Ovary (tissue), 9 donors: ENCODE measurements around the gene MCTP2. TPM values are rescaled to one million over a fixed set of nuclear protein-coding genes. Genes with fewer than 3 reads are reported as not detected.
"Not testable (repeated sequence)": the region's sequence is repeated elsewhere in the genome, so short reads cannot be mapped to it uniquely, and the experiment has no call there.

Source experiments
- DNase-seq, 5 donors: peaks; one replicate each; pipeline ENCODE4 v3.0.0-alpha.2; 2019 to 2020
- H3K27ac ChIP-seq, 2 donors: fragments of 200-600 bp; one replicate each; pipeline versions ENCODE4 v1.5.1 to v1.8.0; 2019 to 2022
- H3K27me3 ChIP-seq: fragments of 200-600 bp; one replicate; pipeline ENCODE4 v1.8.0; 2022
- H3K36me3 ChIP-seq: fragments of 200-600 bp; sonication (generic); one replicate; pipeline ENCODE4 v1.5.1; 2019
- H3K4me1 ChIP-seq: one replicate; pipeline ENCODE4 v1.8.1; 2013; ENCODE audit warnings: mild to moderate bottlenecking, moderate library complexity; ENCODE audit not compliant: insufficient read depth
- H3K4me3 ChIP-seq: fragments of 200-600 bp; sonication (generic); one replicate; pipeline ENCODE4 v1.5.1; 2017
- H3K9me3 ChIP-seq, 2 donors: fragments of 200-600 bp in 1 of 2; sonication (generic) in 1 of 2; one replicate each; pipeline versions ENCODE4 v1.5.1 to v1.8.1; 2013 to 2019; ENCODE audit warnings: mild to moderate bottlenecking in 1 of 2, moderate library complexity in 1 of 2
- CTCF ChIP-seq, 3 donors: fragments of 450-650 bp in 2 of 3; fragments of 200-600 bp in 1 of 3; IDR thresholded peaks; one replicate each; pipeline versions ENCODE4 v1.5.1 to v1.8.0; 2016 to 2022; ENCODE audit warnings: antibody characterized with exemption in 3 of 3, mild to moderate bottlenecking in 1 of 3
- EP300 ChIP-seq: sonication (generic); formaldehyde crosslinking; IDR thresholded peaks from one replicate; pipeline ENCODE4 v1.6.1; 2017; ENCODE audit warnings: antibody characterized with exemption
- POLR2A ChIP-seq: fragments of 450-650 bp; IDR thresholded peaks from one replicate; pipeline ENCODE4 v1.6.1; 2017; ENCODE audit warnings: antibody characterized with exemption, mild to moderate bottlenecking, moderate library complexity
- WGBS, 3 donors: extraction: QIAGEN DNeasy Blood & Tissue Kit in 1 of 3; methylation state at CpG; one replicate each; pipeline versions ENCODE4 v1.1.5 to v1.1.7; 2013 to 2017; 5-methylcytosine and 5-hydroxymethylcytosine counted together
- intact Hi-C, 4 donors: fragments of 100-400 bp; cut with DNase I; formaldehyde crosslinking; loops; one replicate each; pipeline versions ENCODE4 v1.11.0 to v1.15.1; 2022 to 2023
- polyA plus RNA-seq, 2 donors: library from polyadenylated mRNA; stranded (reverse); fragments of 200-250 nt in 1 of 2; fragments of 350-450 nt in 1 of 2; fragmentation: Illumina TruSeq in 1 of 2; extraction: RNeasy Lipid Tissue Mini Kit (QIAGEN cat#74804) in 1 of 2; gene quantifications; one replicate each; pipeline ENCODE4 v1.2.3, GENCODE V29; 2013 to 2014
- total RNA-seq, 7 donors: library from RNA; depleted of rRNA in 2 of 7; stranded (reverse); fragments of >200 nt in 2 of 7; fragmentation: NEBNext Ultra II Directional in 3 of 7; extraction: Animal tissue kit (Norgen Biotek cat#: 25700) in 3 of 7; gene quantifications; one replicate each; pipeline versions ENCODE4 v1.1.0 to v1.2.4, GENCODE V29; 2016 to 2023
- donor health status: DM: no; HTN: no; CAD: no; lungs with moderate emphysema.
- donor health status: DM: no; HTN: no; CAD: no.
- donor health status: Bipolar disorder and iron deficiency.
- donor health status: DM: yes; HTN: yes; CAD: no.
- donor health status: DM: no; HTN: no; CAD: no.
- donor health status: DM: yes; HTN: yes; CAD: no.

MCTP2 gene
- total and polyA plus RNA-seq, 9 donors, result 0.71 to 44.5 (median 5.7) TPM

- no peak overlapping the region for H3K27ac ChIP-seq
- intact Hi-C loops, result no loop called here
- H3K4me3 ChIP-seq, result no peak overlapping the region
- no peak for TF ChIP-seq EP300
- no peaks in the 10 kb centered on the region for H3K27me3 ChIP-seq
- H3K36me3 ChIP-seq, result no peaks in the 10 kb centered on the region
- H3K4me1 ChIP-seq, result no peaks in the 10 kb centered on the region
- no peak for DNase-seq
- WGBS, 3 donors, result 87 to 94% (median 92%) methylated on average over 2 of the region's 2 CpGs
- H3K9me3 ChIP-seq, result no peaks in the 10 kb centered on the region
Observed at GRCh38 chr15:94252906-94253491, 21.6 kb downstream of the MCTP2 start.

DNA sequence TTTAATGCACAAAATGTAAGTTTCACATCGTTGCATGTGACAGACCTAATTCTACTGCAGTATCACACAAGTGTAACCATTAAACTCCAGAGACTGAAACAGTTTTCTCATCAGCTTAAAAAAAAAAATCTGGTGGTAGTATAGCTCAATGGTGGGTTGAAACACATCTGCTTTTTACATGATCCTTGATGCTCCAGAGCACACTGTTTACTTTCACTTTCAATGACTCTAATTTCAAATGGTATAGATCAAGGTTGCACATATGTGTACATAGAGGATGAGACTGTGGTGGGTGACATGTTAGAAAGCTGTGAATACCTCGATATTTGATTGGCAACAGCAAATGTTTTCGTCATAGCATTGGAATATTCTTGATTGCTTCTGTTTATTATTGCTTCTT, 22.4 kb downstream of the MCTP2 start:
- 85 to 93% (median 86%) methylated on average over 3 of the region's 3 CpGs for WGBS, 3 donors
- intact Hi-C loops, result no loop called here
- no peak for DNase-seq

DNA sequence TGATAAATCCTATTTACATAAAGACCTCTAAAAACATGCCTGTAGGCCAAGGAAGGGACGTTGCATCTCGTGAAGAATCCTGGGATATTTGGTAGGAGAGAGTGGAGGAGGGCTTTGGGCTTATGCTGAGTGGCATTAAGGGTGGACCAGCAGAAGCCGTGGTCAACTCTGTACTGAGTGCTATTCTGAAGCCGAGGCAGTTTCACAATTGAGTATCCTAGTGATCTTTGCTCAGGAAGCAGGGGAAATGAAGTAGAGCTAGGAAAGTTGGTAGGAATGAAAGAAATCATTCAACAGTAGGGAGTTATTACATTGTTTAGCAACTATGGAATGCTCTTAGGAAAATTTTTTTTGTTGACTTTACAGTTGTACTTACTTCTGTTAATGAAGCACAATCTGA, 24.2 kb downstream of the MCTP2 start:
- intact Hi-C loops, result no loop called here
- no peak for DNase-seq
- no peaks in the 10 kb centered on the region for H3K4me1 ChIP-seq
- H3K27me3 ChIP-seq, result no peaks in the 10 kb centered on the region
- WGBS, 3 donors, result 70 to 80% (median 78%) methylated on average over 4 of the region's 4 CpGs
- TF ChIP-seq EP300 (no peak), CTCF (IDR thresholded peaks at IDR 0.05) (no peak), POLR2A (no peak)
- no peaks in the 10 kb centered on the region for H3K9me3 ChIP-seq
- H3K4me3 ChIP-seq, result no peak overlapping the region
- no peak overlapping the region for H3K27ac ChIP-seq
- no peaks in the 10 kb centered on the region for H3K36me3 ChIP-seq

More for the DNA sequence above, 22.4 kb downstream of the MCTP2 start:
- no peaks in the 10 kb centered on the region for H3K36me3 ChIP-seq
- TF ChIP-seq POLR2A (no peak), EP300 (no peak), CTCF (IDR thresholded peaks at IDR 0.05) (no peak)
- H3K4me1 ChIP-seq, result no peaks in the 10 kb centered on the region
- H3K4me3 ChIP-seq, result no peak overlapping the region
- no peaks in the 10 kb centered on the region for H3K9me3 ChIP-seq
- H3K27ac ChIP-seq, result no peak overlapping the region
- no peaks in the 10 kb centered on the region for H3K27me3 ChIP-seq

DNA sequence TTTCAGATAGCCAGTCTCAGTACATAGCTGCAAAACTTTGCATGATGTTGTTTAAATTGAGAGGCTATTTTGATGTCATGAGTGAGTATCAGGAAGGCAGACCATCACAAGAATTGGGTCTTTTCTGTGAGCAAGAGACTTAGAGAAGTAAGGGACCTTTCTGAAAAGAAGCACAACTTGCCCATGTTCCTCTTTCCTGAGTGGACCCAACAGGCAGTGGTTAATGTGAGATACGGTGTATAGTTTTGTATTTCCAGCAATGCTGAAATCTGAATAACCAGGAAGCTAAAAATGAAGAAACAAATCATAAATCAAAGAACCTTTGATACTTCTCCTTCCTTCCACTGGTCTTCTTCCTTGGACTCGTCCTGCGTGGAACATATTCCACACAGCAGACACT, 25.1 kb downstream of the MCTP2 start:
- 73 to 76% (median 74%) methylated on average over 3 of the region's 3 CpGs for WGBS, 3 donors
- intact Hi-C loops, result no loop called here
- no peak overlapping the region for H3K27ac ChIP-seq

DNA sequence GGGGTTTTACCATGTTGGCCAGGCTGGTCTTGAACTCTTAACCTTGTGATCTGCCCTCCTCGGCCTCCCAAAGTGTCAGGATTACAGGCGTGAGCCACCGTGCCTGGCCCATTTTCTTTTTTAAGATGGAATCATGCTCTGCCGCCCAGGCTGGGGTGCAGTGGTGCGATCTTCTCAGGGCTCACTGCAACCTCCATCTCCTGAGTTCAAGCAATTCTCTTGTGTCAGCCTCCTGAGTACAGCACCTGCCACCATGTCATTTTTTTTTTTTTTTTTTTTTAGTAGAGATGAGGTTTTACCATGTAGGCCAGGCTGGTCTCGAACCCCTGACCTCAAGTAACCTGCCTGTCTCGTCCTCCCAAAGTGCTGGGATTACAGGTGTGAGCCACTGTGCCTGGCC, 26.4 kb downstream of the MCTP2 start:
- intact Hi-C loops, H3K4me3 ChIP-seq, H3K27me3 ChIP-seq, H3K4me1 ChIP-seq, DNase-seq, H3K36me3 ChIP-seq, H3K9me3 ChIP-seq, H3K27ac ChIP-seq: not testable (repeated sequence)
- 83 to 95% (median 85%) methylated on average over 7 of the region's 7 CpGs for WGBS, 3 donors

More for the DNA sequence above, 25.1 kb downstream of the MCTP2 start:
- H3K9me3 ChIP-seq, result no peaks in the 10 kb centered on the region
- H3K27me3 ChIP-seq, result no peaks in the 10 kb centered on the region
- no peaks in the 10 kb centered on the region for H3K4me1 ChIP-seq
- H3K4me3 ChIP-seq, result no peak overlapping the region
- no peaks in the 10 kb centered on the region for H3K36me3 ChIP-seq
- TF ChIP-seq CTCF (IDR thresholded peaks at IDR 0.05), result no peak
- no peak for TF ChIP-seq EP300
- no peak for TF ChIP-seq POLR2A
- DNase-seq, result no peak
